Tibial artery (tissue), 4 donors: Measurements from ENCODE around the gene TNFAIP8L1.

Experiments used
- DNase-seq, 2 donors: peaks; one replicate each; pipeline ENCODE4 v3.0.0-alpha.2; 2019
- H3K27ac ChIP-seq, 2 donors: fragments of 200-600 bp; sonication (generic) in 1 of 2; 1 replicate in 1 of 2; 2 replicates in 1 of 2; pipeline ENCODE4 v1.5.1; 2018 to 2019; ENCODE audit warnings: mild to moderate bottlenecking in 1 of 2
- H3K27me3 ChIP-seq, 2 donors: fragments of 200-600 bp; sonication (generic) in 1 of 2; one replicate each; pipeline versions ENCODE4 v1.5.1 to v1.6.0; 2016 to 2019
- H3K36me3 ChIP-seq, 3 donors: fragments of 200-600 bp; sonication (generic) in 2 of 3; one replicate each; pipeline ENCODE4 v1.5.1; 2016 to 2019; ENCODE audit warnings: mild to moderate bottlenecking in 2 of 3
- H3K4me1 ChIP-seq, 4 donors: fragments of 200-600 bp; sonication (generic) in 2 of 4; 1 replicate in 3 of 4; 2 replicates in 1 of 4; pipeline ENCODE4 v1.5.1; 2016 to 2019
- H3K4me3 ChIP-seq, 2 donors: fragments of 200-600 bp; sonication (generic) in 1 of 2; 1 replicate in 1 of 2; 2 replicates in 1 of 2; pipeline ENCODE4 v1.5.1; 2018 to 2019; ENCODE audit warnings: mild to moderate bottlenecking in 2 of 2
- H3K9me3 ChIP-seq, 3 donors: fragments of 200-600 bp; sonication (generic) in 1 of 3; one replicate each; pipeline ENCODE4 v1.5.1; 2016 to 2019
- CTCF ChIP-seq, 2 experiments: fragments of 200-600 bp in 1 of 2; fragments of 450-650 bp in 1 of 2; IDR thresholded peaks; one replicate each; pipeline ENCODE4 v1.5.1; 2017 to 2019; ENCODE audit warnings: antibody characterized with exemption in 2 of 2, mild to moderate bottlenecking in 1 of 2, moderate library complexity in 1 of 2
- intact Hi-C: fragments of 100-400 bp; cut with DNase I; formaldehyde crosslinking; loops from one replicate; pipeline ENCODE4 v1.15.0; 2023; ENCODE audit warnings: low total_unique reads

The TNFAIP8L1 gene

GRCh38 chr19:4652075-4652474, 12.8 kb downstream of the TNFAIP8L1 start:
- Histone ChIP-seq H3K4me3 (no peak overlapping the region), H3K27ac (no peak overlapping the region), H3K9me3 (no peaks in the 10 kb centered on the region), H3K27me3 (no peaks in the 10 kb centered on the region), H3K4me1 (peaks cover 0 to 7% (median 0%) of the 10 kb centered on the region in 4 donors), H3K36me3 (peaks cover under 1 to 39% (median 16%) of the 10 kb centered on the region in 3 donors)
- DNase-seq: no peak
- TF ChIP-seq CTCF (IDR thresholded peaks at IDR 0.05): no peak
- intact Hi-C loops: no loop called here

DNA sequence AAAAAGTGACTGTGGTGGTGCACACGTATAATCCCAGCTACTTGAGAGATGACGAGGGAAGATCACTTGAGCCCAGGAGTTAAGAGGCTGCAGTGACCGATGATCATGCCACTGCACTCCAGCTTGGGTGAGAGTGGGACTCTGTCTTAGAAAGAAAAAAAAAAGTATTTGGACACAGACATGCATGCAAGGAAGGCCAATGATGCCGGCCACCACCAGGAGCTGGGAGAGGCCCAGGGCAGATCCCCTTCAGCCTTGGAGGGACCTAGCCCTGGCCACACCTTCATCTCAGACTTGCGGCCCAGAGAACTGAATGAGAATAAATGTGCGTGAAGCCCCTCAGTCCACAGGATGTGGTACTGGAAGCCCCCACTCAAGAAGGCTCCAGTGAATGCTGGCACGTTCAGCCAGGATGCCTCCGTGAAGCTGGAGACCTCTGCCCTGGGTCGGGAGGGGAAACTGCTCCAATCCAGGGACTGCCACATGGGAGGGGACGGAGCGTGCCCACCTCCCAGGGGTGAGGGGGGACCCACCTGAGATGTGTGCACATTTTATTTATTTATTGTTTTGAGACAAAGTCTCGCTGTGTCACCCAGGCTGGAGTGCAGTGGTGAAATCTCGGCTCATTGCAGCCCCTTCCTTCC, 14.6 kb downstream of the TNFAIP8L1 start:
- no peaks in the 10 kb centered on the region for H3K27me3 ChIP-seq
- H3K9me3 ChIP-seq: peaks cover 0 to 12% (median 6%) of the 10 kb centered on the region in 3 donors
- H3K36me3 ChIP-seq: peaks cover 19 to 58% (median 35%) of the 10 kb centered on the region in 3 donors
- intact Hi-C loops: no loop called here
- no peak overlapping the region for H3K27ac ChIP-seq
- no peak for DNase-seq
- H3K4me3 ChIP-seq: no peak overlapping the region
- TF ChIP-seq CTCF (IDR thresholded peaks at IDR 0.05): no peak
- no peaks in the 10 kb centered on the region for H3K4me1 ChIP-seq

- H3K9me3 ChIP-seq: peaks cover 0 to 15% (median 6%) of the 10 kb centered on the region in 3 donors
- H3K4me1 ChIP-seq: no peaks in the 10 kb centered on the region
- intact Hi-C loops: no loop called here
- no peak overlapping the region for H3K4me3 ChIP-seq
- no peaks in the 10 kb centered on the region for H3K27me3 ChIP-seq
- TF ChIP-seq CTCF (IDR thresholded peaks at IDR 0.05): no peak
- H3K27ac ChIP-seq: no peak overlapping the region
- peaks cover 26 to 65% (median 43%) of the 10 kb centered on the region in 3 donors for H3K36me3 ChIP-seq
- DNase-seq: no peak
Observed at GRCh38 chr19:4654437-4655361, 15.4 kb downstream of the TNFAIP8L1 start.

DNA sequence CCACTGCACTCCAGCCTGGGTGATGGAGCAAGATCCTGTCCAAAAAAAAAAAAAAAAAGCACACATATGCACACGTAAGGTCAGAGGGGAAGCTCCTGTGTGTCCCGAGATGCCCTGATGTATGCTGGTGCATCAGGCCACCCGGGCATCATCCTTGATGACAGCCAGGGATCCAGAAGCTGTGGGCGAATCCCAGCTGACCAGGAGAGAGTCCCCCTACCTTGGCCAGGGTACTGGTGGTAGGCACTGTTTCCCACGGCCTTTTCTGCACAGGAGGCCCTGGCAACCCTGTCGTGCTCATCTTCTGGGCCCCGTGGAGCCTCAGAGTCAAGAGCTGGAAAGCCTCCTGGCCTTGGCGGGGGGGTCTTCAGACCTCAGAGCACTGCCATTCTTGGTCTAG, 16.8 kb downstream of the TNFAIP8L1 start:
- Histone ChIP-seq H3K27me3 (no peaks in the 10 kb centered on the region), H3K36me3 (peaks cover 37 to 79% (median 57%) of the 10 kb centered on the region in 3 donors), H3K4me1 (no peaks in the 10 kb centered on the region), H3K9me3 (peaks cover 0 to 15% (median 6%) of the 10 kb centered on the region in 3 donors), H3K4me3 (no peak overlapping the region), H3K27ac (no peak overlapping the region)
- TF ChIP-seq CTCF (IDR thresholded peaks at IDR 0.05): no peak
- DNase-seq: no peak
- intact Hi-C loops: no loop called here

GRCh38 chr19:4657262-4657661, 17.9 kb downstream of the TNFAIP8L1 start:
- Histone ChIP-seq H3K4me3 (no peak overlapping the region), H3K36me3 (peaks cover 37 to 82% (median 62%) of the 10 kb centered on the region in 3 donors), H3K27ac (no peak overlapping the region), H3K4me1 (no peaks in the 10 kb centered on the region), H3K27me3 (no peaks in the 10 kb centered on the region), H3K9me3 (peaks cover 0 to 15% (median 6%) of the 10 kb centered on the region in 3 donors)
- no peak for DNase-seq
- TF ChIP-seq CTCF (IDR thresholded peaks at IDR 0.05): no peak
- intact Hi-C loops: no loop called here
